GM18511 (cell line): ENCODE measurements around the gene C3orf20.
"Not testable (repeated sequence)": the region's sequence is repeated elsewhere in the genome, so short reads cannot be mapped to it uniquely, and the experiment has no call there.

Experiments
- ATAC-seq: cut with Tn5 transposase; IDR thresholded peaks from one replicate; pipeline ENCODE4 v1.9.1; 2021; ENCODE audit warnings: mild to moderate bottlenecking, moderate library complexity; ENCODE audit not compliant: unreplicated experiment

C3orf20 gene

GRCh38 chr3:14649466-14649865 lies 25.5 kb upstream of the C3orf20 start:
- ATAC-seq = no peak

- no peak for ATAC-seq
Observed at GRCh38 chr3:14650193-14650592, 24.7 kb upstream of the C3orf20 start.

- ATAC-seq = peak; percentile 99
Observed at GRCh38 chr3:14651440-14652251, 23.3 kb upstream of the C3orf20 start, which contains the start of gene CCDC174. Gene CCDC174 (plus strand): TSS chr3:14651762. CDS start chr3:14651837, 75 bp downstream.

- ATAC-seq = not testable (repeated sequence)
Observed at GRCh38 chr3:14652360-14652907, 22.5 kb upstream of the C3orf20 start.

- ATAC-seq = no peak
Observed at GRCh38 chr3:14657579-14657978, 17.4 kb upstream of the C3orf20 start.

- ATAC-seq = no peak
Observed at GRCh38 chr3:14658978-14659377, 16.0 kb upstream of the C3orf20 start.

- no peak for ATAC-seq
Observed at GRCh38 chr3:14660942-14661341, 14.0 kb upstream of the C3orf20 start.

- no peak for ATAC-seq
Observed at GRCh38 chr3:14663396-14664135, 11.4 kb upstream of the C3orf20 start.

GRCh38 chr3:14664170-14664569 lies 10.8 kb upstream of the C3orf20 start:
- no peak for ATAC-seq

- no peak for ATAC-seq
Observed at GRCh38 chr3:14672588-14672987, 2.4 kb upstream of the C3orf20 start.

GRCh38 chr3:14676881-14677280 lies 1.9 kb downstream of the C3orf20 start:
- no peak for ATAC-seq

- no peak for ATAC-seq
Observed at GRCh38 chr3:14678015-14678503, 3.1 kb downstream of the C3orf20 start.

- no peak for ATAC-seq
Observed at GRCh38 chr3:14680115-14680514, 5.2 kb downstream of the C3orf20 start.

- ATAC-seq = no peak
Observed at GRCh38 chr3:14680716-14681115, 5.8 kb downstream of the C3orf20 start.

- no peak for ATAC-seq
Observed at GRCh38 chr3:14684447-14684846, 9.5 kb downstream of the C3orf20 start.

GRCh38 chr3:14685179-14685578 lies 10.2 kb downstream of the C3orf20 start:
- no peak for ATAC-seq

GRCh38 chr3:14687360-14687759 lies 12.4 kb downstream of the C3orf20 start:
- ATAC-seq = no peak

- ATAC-seq = peak; percentile 69
Observed at GRCh38 chr3:14688525-14688924, 13.6 kb downstream of the C3orf20 start.

- ATAC-seq = no peak
Observed at GRCh38 chr3:14689247-14689980, 14.5 kb downstream of the C3orf20 start.

- peak; percentile 52 for ATAC-seq
Observed at GRCh38 chr3:14691239-14691638, 16.3 kb downstream of the C3orf20 start.

GRCh38 chr3:14691719-14692118 lies 16.8 kb downstream of the C3orf20 start:
- ATAC-seq = no peak
